ENCODE results near the gene GLYAT.

The GLYAT gene

GRCh38 chr11:58731819-58732218 is at the start of gene GLYAT:
GLYAT (minus strand) TSS chr11:58731943; CDS start chr11:58724496, 7,447 bp downstream.
- no peak for TF ChIP-seq CTCF (conservative IDR thresholded peaks at IDR 0.05; ENCODE audit: low read depth, low read length)
- DNase-seq (ENCODE audit: low read depth): no peak
- no peak within 1 kb of the TSS for H3K4me3 ChIP-seq (ENCODE audit: low read length)

- H3K4me3 ChIP-seq (ENCODE audit: low read length): no peak overlapping the region
- no peak for TF ChIP-seq CTCF (conservative IDR thresholded peaks at IDR 0.05; ENCODE audit: low read depth, low read length)
- DNase-seq (ENCODE audit: low read depth): no peak
Observed at GRCh38 chr11:58781345-58781744, 49.6 kb upstream of the GLYAT start.

- TF ChIP-seq CTCF (conservative IDR thresholded peaks at IDR 0.05; ENCODE audit: low read depth, low read length): no peak
- no peak for DNase-seq (ENCODE audit: low read depth)
- no peak overlapping the region for H3K4me3 ChIP-seq (ENCODE audit: low read length)
Observed at GRCh38 chr11:58780578-58780977, 48.8 kb upstream of the GLYAT start.

- TF ChIP-seq CTCF (conservative IDR thresholded peaks at IDR 0.05; ENCODE audit: low read depth, low read length): no peak
- no peak overlapping the region for H3K4me3 ChIP-seq (ENCODE audit: low read length)
- no peak for DNase-seq (ENCODE audit: low read depth)
Observed at GRCh38 chr11:58776891-58777710, 45.4 kb upstream of the GLYAT start.

- no peak for TF ChIP-seq CTCF (conservative IDR thresholded peaks at IDR 0.05; ENCODE audit: low read depth, low read length)
- no peak overlapping the region for H3K4me3 ChIP-seq (ENCODE audit: low read length)
- no peak for DNase-seq (ENCODE audit: low read depth)
Observed at GRCh38 chr11:58775066-58775708, 43.4 kb upstream of the GLYAT start.

- TF ChIP-seq CTCF (conservative IDR thresholded peaks at IDR 0.05; ENCODE audit: low read depth, low read length): no peak
- no peak for DNase-seq (ENCODE audit: low read depth)
- H3K4me3 ChIP-seq (ENCODE audit: low read length): no peak overlapping the region
Observed at GRCh38 chr11:58774164-58774593, 42.4 kb upstream of the GLYAT start.

GRCh38 chr11:58773337-58773736 is 41.6 kb upstream of the GLYAT start:
- no peak overlapping the region for H3K4me3 ChIP-seq (ENCODE audit: low read length)
- TF ChIP-seq CTCF (conservative IDR thresholded peaks at IDR 0.05; ENCODE audit: low read depth, low read length): no peak
- no peak for DNase-seq (ENCODE audit: low read depth)
